ENCODE measurements around the gene CARS2. TPM values are rescaled to one million over a fixed set of nuclear protein-coding genes. Genes with fewer than 3 reads are reported as not detected.

CARS2 gene
- polyA plus RNA-seq, 2 of the 4 experiments (the other 2 are of a cell fraction), result 31.5 to 41.4 TPM

DNA sequence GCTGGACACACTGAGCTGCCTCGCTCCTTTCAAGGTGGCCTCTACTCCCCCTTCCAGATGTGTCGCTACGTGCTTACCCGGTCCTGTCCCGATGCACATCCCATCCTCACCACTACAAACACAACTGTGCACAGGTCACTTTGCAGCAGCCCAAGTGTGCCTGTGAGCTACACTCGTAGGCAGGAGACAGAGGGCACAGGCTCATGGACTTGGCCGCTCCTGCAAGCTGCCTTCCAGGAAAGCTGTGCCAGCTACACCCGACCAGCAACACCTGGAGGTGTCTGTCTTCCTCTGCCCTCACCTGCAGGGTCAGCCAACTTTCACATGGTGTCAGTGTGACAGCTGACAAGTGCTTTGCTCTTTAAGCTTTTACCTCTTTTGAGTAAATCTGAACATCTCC is 15.4 kb downstream of the CARS2 start:
- TF ChIP-seq RAD21 (conservative IDR thresholded peaks at IDR 0.05 in 1 of 2, IDR thresholded peaks at IDR 0.05 in 1 of 2), result no peak
- no peak for TF ChIP-seq PHF8 (IDR thresholded peaks at IDR 0.05; ENCODE audit: borderline replicate concordance, low read depth)
- TF ChIP-seq KDM5A (IDR thresholded peaks at IDR 0.05), result no peak
- no peak for TF ChIP-seq ZNF302 (CRISPR knock-in tag; IDR thresholded peaks at IDR 0.05)
- no peak for TF ChIP-seq CTCF (IDR thresholded peaks at IDR 0.05)
- TF ChIP-seq NR3C1 (IDR thresholded peaks at IDR 0.05), result no peak
- TF ChIP-seq FOSB (CRISPR knock-in tag; IDR thresholded peaks at IDR 0.05), result no peak
- no peak for TF ChIP-seq ESRRA (IDR thresholded peaks at IDR 0.05; ENCODE audit: borderline replicate concordance, low read length)
- TF ChIP-seq TFCP2L1 (CRISPR knock-in tag; IDR thresholded peaks at IDR 0.05), result no peak
- TF ChIP-seq, protein P1, sequence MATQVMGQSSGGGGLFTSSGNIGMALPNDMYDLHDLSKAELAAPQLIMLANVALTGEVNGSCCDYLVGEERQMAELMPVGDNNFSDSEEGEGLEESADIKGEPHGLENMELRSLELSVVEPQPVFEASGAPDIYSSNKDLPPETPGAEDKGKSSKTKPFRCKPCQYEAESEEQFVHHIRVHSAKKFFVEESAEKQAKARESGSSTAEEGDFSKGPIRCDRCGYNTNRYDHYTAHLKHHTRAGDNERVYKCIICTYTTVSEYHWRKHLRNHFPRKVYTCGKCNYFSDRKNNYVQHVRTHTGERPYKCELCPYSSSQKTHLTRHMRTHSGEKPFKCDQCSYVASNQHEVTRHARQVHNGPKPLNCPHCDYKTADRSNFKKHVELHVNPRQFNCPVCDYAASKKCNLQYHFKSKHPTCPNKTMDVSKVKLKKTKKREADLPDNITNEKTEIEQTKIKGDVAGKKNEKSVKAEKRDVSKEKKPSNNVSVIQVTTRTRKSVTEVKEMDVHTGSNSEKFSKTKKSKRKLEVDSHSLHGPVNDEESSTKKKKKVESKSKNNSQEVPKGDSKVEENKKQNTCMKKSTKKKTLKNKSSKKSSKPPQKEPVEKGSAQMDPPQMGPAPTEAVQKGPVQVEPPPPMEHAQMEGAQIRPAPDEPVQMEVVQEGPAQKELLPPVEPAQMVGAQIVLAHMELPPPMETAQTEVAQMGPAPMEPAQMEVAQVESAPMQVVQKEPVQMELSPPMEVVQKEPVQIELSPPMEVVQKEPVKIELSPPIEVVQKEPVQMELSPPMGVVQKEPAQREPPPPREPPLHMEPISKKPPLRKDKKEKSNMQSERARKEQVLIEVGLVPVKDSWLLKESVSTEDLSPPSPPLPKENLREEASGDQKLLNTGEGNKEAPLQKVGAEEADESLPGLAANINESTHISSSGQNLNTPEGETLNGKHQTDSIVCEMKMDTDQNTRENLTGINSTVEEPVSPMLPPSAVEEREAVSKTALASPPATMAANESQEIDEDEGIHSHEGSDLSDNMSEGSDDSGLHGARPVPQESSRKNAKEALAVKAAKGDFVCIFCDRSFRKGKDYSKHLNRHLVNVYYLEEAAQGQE (IDR thresholded peaks at IDR 0.05), result no peak
- TF ChIP-seq BCL3 (IDR thresholded peaks at IDR 0.05), result no peak
- no peak for TF ChIP-seq HEYL (CRISPR knock-in tag; IDR thresholded peaks at IDR 0.05)
- TF ChIP-seq EHF (CRISPR knock-in tag; IDR thresholded peaks at IDR 0.05), result no peak
- TF ChIP-seq ZFP36 (IDR thresholded peaks at IDR 0.05; ENCODE audit: borderline replicate concordance, partially characterized antibody), result no peak
- Histone ChIP-seq H3K4me3 (no peak overlapping the region), H3K4me1 (no peaks in the 10 kb centered on the region), H3K9me3 (no peaks in the 10 kb centered on the region), H3K27ac (no peak overlapping the region), H3K4me2 (no peak overlapping the region)
- no peak for DNase-seq (ENCODE audit: low read depth in 1 of 2, low spot score in 1 of 2)
- POLR2A ChIA-PET, result no interaction called here
- CTCF ChIA-PET, result interaction anchor here (0.7 to 1.6 kb wide), 2 partner anchors 9 to 85 kb away, joined by 3 to 7 read pairs; no protein-coding TSS in a partner anchor
- FAIRE-seq, result no peak
- WGBS (ENCODE audit: missing lambda C conversion rate), result 92% methylated on average over 8 of the region's 8 CpGs
- ATAC-seq, result 0 out of 6 replicates have a peak, but pooled peaks of 1 of the 2 experiments have one; percentile 19

DNA sequence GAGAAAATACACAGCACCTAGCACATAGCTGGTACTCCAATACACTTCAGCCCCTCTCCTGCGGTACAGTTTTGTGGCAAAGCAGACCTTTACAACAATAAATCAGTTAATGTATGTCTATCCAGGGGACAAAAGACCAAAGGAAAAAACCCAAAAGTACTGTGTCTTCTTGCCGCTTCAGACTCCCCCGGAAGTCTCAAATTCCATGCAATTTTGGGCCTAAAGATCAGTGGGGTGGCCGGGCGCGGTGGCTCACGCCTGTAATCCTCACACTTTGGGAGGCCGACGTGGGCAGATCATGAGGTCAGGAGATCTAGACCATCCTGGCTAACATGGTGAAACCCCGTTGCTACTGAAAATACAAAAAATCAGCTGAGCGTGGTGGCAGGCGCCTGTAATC is 16.2 kb downstream of the CARS2 start:
- H3K4me2 ChIP-seq, result no peak overlapping the region
- POLR2A ChIA-PET, result no interaction called here
- no peak for DNase-seq (ENCODE audit: low read depth in 1 of 2, low spot score in 1 of 2)
- FAIRE-seq, result no peak
- CTCF ChIA-PET, result interaction anchor here (1.6 kb wide), 1 partner anchor 8 kb away, joined by 7 read pairs; no protein-coding TSS in a partner anchor
- no peaks in the 10 kb centered on the region for H3K4me1 ChIP-seq
- 95% methylated on average over 12 of the region's 12 CpGs for WGBS (ENCODE audit: missing lambda C conversion rate)
- no peak overlapping the region for H3K4me3 ChIP-seq
- H3K9me3 ChIP-seq, result no peaks in the 10 kb centered on the region
- TF ChIP-seq MAFK (IDR thresholded peaks at IDR 0.05; ENCODE audit: partially characterized antibody), result no peak
- TF ChIP-seq PHF8 (IDR thresholded peaks at IDR 0.05; ENCODE audit: borderline replicate concordance, low read depth), result no peak
- no peak for TF ChIP-seq ZFP36 (IDR thresholded peaks at IDR 0.05; ENCODE audit: borderline replicate concordance, partially characterized antibody)
- TF ChIP-seq CTCF (IDR thresholded peaks at IDR 0.05), result no peak
- no peak for TF ChIP-seq EP300 (IDR thresholded peaks at IDR 0.05)
- no peak for TF ChIP-seq HOXB13 (CRISPR knock-in tag; IDR thresholded peaks at IDR 0.05; ENCODE audit: low read depth)
- TF ChIP-seq CHD4 (IDR thresholded peaks at IDR 0.05; ENCODE audit: borderline replicate concordance), result no peak
- TF ChIP-seq ZNF302 (CRISPR knock-in tag; IDR thresholded peaks at IDR 0.05), result no peak
- no peak for TF ChIP-seq RFX5 (IDR thresholded peaks at IDR 0.05)
- no peak for TF ChIP-seq BHLHE40 (IDR thresholded peaks at IDR 0.05; ENCODE audit: low read depth, low read length)
- no peak for TF ChIP-seq FOSB (CRISPR knock-in tag; IDR thresholded peaks at IDR 0.05)
- TF ChIP-seq SREBF2 (IDR thresholded peaks at IDR 0.05), result no peak
- no peak for TF ChIP-seq SMC3 (IDR thresholded peaks at IDR 0.05)
- no peak for TF ChIP-seq RNF2 (IDR thresholded peaks at IDR 0.05; ENCODE audit: borderline replicate concordance, low read depth)
- TF ChIP-seq MYC (IDR thresholded peaks at IDR 0.05; ENCODE audit: borderline replicate concordance, low read length), result no peak
- TF ChIP-seq RCOR1 (IDR thresholded peaks at IDR 0.05; ENCODE audit: low read depth, low read length), result no peak
- no peak for TF ChIP-seq RARB (CRISPR knock-in tag; IDR thresholded peaks at IDR 0.05)
- no peak for TF ChIP-seq JUN (IDR thresholded peaks at IDR 0.05)
- H3K27ac ChIP-seq, result no peak overlapping the region
- no peak for ATAC-seq
